ENCODE results near the gene CCDC107.

DNA sequence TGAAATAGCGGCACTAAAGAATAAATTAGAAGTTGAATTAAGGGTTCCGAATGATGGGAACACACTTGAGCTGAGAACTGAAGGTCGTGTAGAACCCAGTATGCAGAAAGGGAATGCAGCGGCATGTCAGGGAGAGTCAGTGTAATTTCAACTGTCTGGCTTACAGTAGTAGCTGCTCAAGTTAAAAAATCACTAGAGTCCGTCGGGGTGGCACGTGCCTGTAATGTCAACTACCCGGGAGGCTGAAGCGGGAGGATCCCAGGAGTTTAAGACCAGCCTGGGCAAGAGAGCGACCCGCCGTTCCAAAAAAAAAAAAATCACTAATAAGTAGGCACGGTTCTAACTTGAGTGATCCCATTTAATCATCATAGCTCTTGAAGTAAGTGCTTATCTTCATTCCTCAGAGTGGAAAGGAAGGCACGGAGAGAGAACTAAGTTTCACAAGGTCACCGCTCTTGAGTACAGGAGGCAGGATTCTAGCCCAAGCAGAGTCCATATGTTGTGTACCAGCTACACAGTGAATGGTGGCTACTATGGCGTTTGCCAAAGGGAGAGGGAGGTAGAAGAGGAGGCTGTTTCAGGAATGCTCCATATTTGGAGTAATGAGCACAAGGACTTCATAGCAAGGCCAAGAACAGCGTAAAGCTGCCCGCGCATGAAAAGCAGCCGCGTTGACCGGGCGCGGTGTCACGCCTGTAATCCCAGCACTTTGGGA is 1.1 kb upstream of the CCDC107 start:
- no peak for TF ChIP-seq EP300 (IDR thresholded peaks at IDR 0.05)
- no peak for TF ChIP-seq RNF2 (IDR thresholded peaks at IDR 0.05; ENCODE audit: borderline replicate concordance, low read depth)
- no peak for TF ChIP-seq CTCF (IDR thresholded peaks at IDR 0.05)
- TF ChIP-seq, protein P1, sequence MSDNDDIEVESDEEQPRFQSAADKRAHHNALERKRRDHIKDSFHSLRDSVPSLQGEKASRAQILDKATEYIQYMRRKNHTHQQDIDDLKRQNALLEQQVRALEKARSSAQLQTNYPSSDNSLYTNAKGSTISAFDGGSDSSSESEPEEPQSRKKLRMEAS (IDR thresholded peaks at IDR 0.05): no peak
- no peak for TF ChIP-seq E2F6 (IDR thresholded peaks at IDR 0.05; ENCODE audit: borderline replicate concordance, low read depth)
- TF ChIP-seq TFCP2L1 (CRISPR knock-in tag; IDR thresholded peaks at IDR 0.05): no peak
- TF ChIP-seq KDM1A (IDR thresholded peaks at IDR 0.05; ENCODE audit: low read depth): no peak
- no peak for TF ChIP-seq SMC3 (IDR thresholded peaks at IDR 0.05)

Measured in A549 (cell line).